CD14-positive monocyte (primary cell): ENCODE results near the gene MS4A14. TPM values are rescaled to one million over a fixed set of nuclear protein-coding genes. Genes with fewer than 3 reads are reported as not detected.
A peak's percentile ranks its signal among the peaks of the same experiment; 100 is the strongest.

Experiments used
- DNase-seq, 3 donors: peaks; one replicate each; pipeline ENCODE4 v3.0.0-alpha.2; 2011 to 2022
- H2AFZ ChIP-seq: 2 replicates; pipeline ENCODE4 v1.6.0; 2012; ENCODE audit warnings: mild to moderate bottlenecking, low read depth, low read length, inconsistent platforms; ENCODE audit not compliant: insufficient read depth, poor library complexity, severe bottlenecking
- H3K27ac ChIP-seq, 2 donors: 1 replicate in 1 of 2; 2 replicates in 1 of 2; pipeline ENCODE4 v1.5.1; 2012 to 2013; ENCODE audit warnings: low read length in 2 of 2, control low read depth in 1 of 2, inconsistent platforms in 1 of 2, low read depth in 1 of 2, mild to moderate bottlenecking in 1 of 2
- H3K27me3 ChIP-seq, 2 donors: one replicate each; pipeline versions ENCODE4 v1.6.0 to v1.6.1; 2011 to 2013; ENCODE audit warnings: low read length in 2 of 2; ENCODE audit not compliant: control insufficient read depth in 2 of 2, insufficient read depth in 2 of 2
- H3K36me3 ChIP-seq, 2 donors: replicated peaks in 1 of 2; 1 replicate in 1 of 2; 2 replicates in 1 of 2; pipeline versions ENCODE4 v1.5.1 to v1.6.1; 2012 to 2013; ENCODE audit warnings: low read length in 2 of 2, control low read depth in 1 of 2, inconsistent platforms in 1 of 2, mild to moderate bottlenecking in 1 of 2; ENCODE audit not compliant: insufficient read depth in 2 of 2, control insufficient read depth in 1 of 2
- H3K4me1 ChIP-seq, 2 donors: 1 replicate in 1 of 2; 2 replicates in 1 of 2; pipeline versions ENCODE4 v1.5.1 to v1.6.1; 2012 to 2013; ENCODE audit warnings: low read length in 2 of 2, control low read depth in 1 of 2, inconsistent platforms in 1 of 2, mild to moderate bottlenecking in 1 of 2, moderate library complexity in 1 of 2; ENCODE audit not compliant: insufficient read depth in 2 of 2, control insufficient read depth in 1 of 2
- H3K4me2 ChIP-seq: replicated peaks from 2 replicates; pipeline ENCODE3; 2012; ENCODE audit warnings: low read length, moderate library complexity, mild to moderate bottlenecking; ENCODE audit not compliant: poor library complexity, severe bottlenecking; ENCODE audit errors: extremely low read depth
- H3K4me3 ChIP-seq, 3 experiments: fragments of 200-600 bp in 1 of 3; sonication (generic) in 1 of 3; replicated peaks in 1 of 3; 1 replicate in 2 of 3; 2 replicates in 1 of 3; pipeline ENCODE4 v1.5.1; 2011 to 2013; ENCODE audit warnings: low read length in 3 of 3, mild to moderate bottlenecking in 3 of 3, control low read depth in 2 of 3, low read depth in 2 of 3, inconsistent platforms in 1 of 3, moderate library complexity in 1 of 3
- H3K79me2 ChIP-seq: 2 replicates; pipeline ENCODE4 v1.6.0; 2012; ENCODE audit warnings: mild to moderate bottlenecking, control low read depth, inconsistent platforms, low read length, moderate library complexity; ENCODE audit not compliant: insufficient read depth
- H3K9ac ChIP-seq: 2 replicates; pipeline ENCODE4 v1.6.0; 2017; ENCODE audit warnings: low read length, mild to moderate bottlenecking; ENCODE audit not compliant: insufficient read depth, poor library complexity, severe bottlenecking
- H3K9me3 ChIP-seq, 2 donors: replicated peaks in 1 of 2; 1 replicate in 1 of 2; 2 replicates in 1 of 2; pipeline versions ENCODE4 v1.5.1 to v1.6.1; 2012 to 2013; ENCODE audit warnings: low read length in 2 of 2, control low read depth in 1 of 2; ENCODE audit not compliant: control insufficient read depth in 1 of 2, insufficient read depth in 1 of 2
- H4K20me1 ChIP-seq: 2 replicates; pipeline ENCODE4 v1.6.0; 2012; ENCODE audit warnings: mild to moderate bottlenecking, low read length, control low read depth, moderate library complexity; ENCODE audit not compliant: insufficient read depth
- H3K27ac Mint-ChIP-seq, 7 donors: one replicate each; pipeline ENCODE4 v1.8.0; 2020; ENCODE audit warnings: mild to moderate bottlenecking in 7 of 7, mixed read lengths in 7 of 7, moderate library complexity in 6 of 7, inconsistent platforms in 2 of 7
- H3K27me3 Mint-ChIP-seq, 3 donors: one replicate each; pipeline ENCODE4 v1.8.0; 2021 to 2022; ENCODE audit warnings: low read depth in 3 of 3, mild to moderate bottlenecking in 3 of 3, mixed read lengths in 3 of 3, moderate library complexity in 3 of 3, inconsistent platforms in 1 of 3
- H3K36me3 Mint-ChIP-seq, 2 donors: one replicate each; pipeline ENCODE4 v1.8.0; 2020; ENCODE audit warnings: mixed read lengths in 2 of 2, inconsistent platforms in 1 of 2, mild to moderate bottlenecking in 1 of 2
- H3K4me1 Mint-ChIP-seq: one replicate; pipeline ENCODE4 v1.8.0; 2020; ENCODE audit warnings: mild to moderate bottlenecking, mixed read lengths
- H3K4me3 Mint-ChIP-seq, 2 donors: one replicate each; pipeline ENCODE4 v1.8.0; 2020; ENCODE audit warnings: mild to moderate bottlenecking in 2 of 2, mixed read lengths in 2 of 2, moderate library complexity in 1 of 2
- H3K9me3 Mint-ChIP-seq, 7 donors: one replicate each; pipeline ENCODE4 v1.8.0; 2020 to 2022; ENCODE audit warnings: mixed read lengths in 7 of 7, mild to moderate bottlenecking in 6 of 7, moderate library complexity in 6 of 7, inconsistent platforms in 2 of 7
- WGBS: methylation state at CpG from one replicate; pipeline ENCODE4 v1.1.5; 2013; ENCODE audit warnings: missing lambda C conversion rate; ENCODE audit not compliant: insufficient coverage; 5-methylcytosine and 5-hydroxymethylcytosine counted together
- intact Hi-C, 2 donors: fragments of 100-400 bp; cut with micrococcal nuclease; formaldehyde crosslinking; loops; one replicate each; pipeline versions ENCODE4 v1.15.0 to v1.15.1; 2023
- polyA plus RNA-seq, 3 donors: library from polyadenylated mRNA; depleted of rRNA in 1 of 3; unstranded in 2 of 3; stranded (reverse) in 1 of 3; fragments of 300-500 nt in 2 of 3; fragments of >200 nt in 1 of 3; fragmentation: Illumina TruSeq in 2 of 3; gene quantifications; 1 replicate in 2 of 3; 2 replicates in 1 of 3; pipeline ENCODE4 v1.2.3, GENCODE V29; 2012 to 2021
- TF ChIP-seq, protein P1 (sequence below): fragments of 200-600 bp; IDR thresholded peaks from one replicate; pipeline ENCODE4 v1.8.0; 2022; ENCODE audit warnings: antibody characterized with exemption, mild to moderate bottlenecking

MS4A14 gene
- polyA plus RNA-seq, 3 donors, result 3.0 to 30.8 (median 7.5) TPM

DNA sequence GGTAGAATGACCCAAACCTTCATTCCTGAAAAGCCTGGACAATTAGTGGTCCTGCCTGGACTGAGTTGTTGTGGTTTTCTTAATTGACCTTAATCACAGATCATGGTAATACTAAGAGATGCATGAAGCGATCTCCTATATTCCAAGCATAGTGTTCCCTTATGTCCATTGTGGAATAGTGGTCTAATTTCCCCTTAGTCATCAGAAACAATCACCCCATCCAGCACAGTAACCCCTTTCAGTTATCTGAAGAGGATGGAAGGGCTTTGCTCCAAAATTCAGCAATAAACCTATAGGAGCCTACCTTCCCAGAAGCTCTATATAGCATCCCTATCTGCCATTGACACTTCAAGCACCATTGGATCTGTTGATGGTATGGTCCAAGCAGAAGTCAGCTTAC is 26.4 kb downstream of the MS4A14 start:
- H3K4me1 Mint-ChIP-seq, result peaks cover 8% of the 10 kb centered on the region
- TF ChIP-seq, protein P1, sequence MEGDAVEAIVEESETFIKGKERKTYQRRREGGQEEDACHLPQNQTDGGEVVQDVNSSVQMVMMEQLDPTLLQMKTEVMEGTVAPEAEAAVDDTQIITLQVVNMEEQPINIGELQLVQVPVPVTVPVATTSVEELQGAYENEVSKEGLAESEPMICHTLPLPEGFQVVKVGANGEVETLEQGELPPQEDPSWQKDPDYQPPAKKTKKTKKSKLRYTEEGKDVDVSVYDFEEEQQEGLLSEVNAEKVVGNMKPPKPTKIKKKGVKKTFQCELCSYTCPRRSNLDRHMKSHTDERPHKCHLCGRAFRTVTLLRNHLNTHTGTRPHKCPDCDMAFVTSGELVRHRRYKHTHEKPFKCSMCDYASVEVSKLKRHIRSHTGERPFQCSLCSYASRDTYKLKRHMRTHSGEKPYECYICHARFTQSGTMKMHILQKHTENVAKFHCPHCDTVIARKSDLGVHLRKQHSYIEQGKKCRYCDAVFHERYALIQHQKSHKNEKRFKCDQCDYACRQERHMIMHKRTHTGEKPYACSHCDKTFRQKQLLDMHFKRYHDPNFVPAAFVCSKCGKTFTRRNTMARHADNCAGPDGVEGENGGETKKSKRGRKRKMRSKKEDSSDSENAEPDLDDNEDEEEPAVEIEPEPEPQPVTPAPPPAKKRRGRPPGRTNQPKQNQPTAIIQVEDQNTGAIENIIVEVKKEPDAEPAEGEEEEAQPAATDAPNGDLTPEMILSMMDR, result no peak
- Histone ChIP-seq H3K9me3 (peaks cover 5 to 7% of the 10 kb centered on the region in 2 donors), H3K9ac (no peak overlapping the region), H3K4me2 (no peak overlapping the region), H3K79me2 (no peaks in the 10 kb centered on the region), H2AFZ (no peak overlapping the region), H3K27ac (no peak overlapping the region), H3K4me3 (no peak overlapping the region), H3K4me1 (no peaks in the 10 kb centered on the region), H4K20me1 (no peaks in the 10 kb centered on the region), H3K27me3 (no peaks in the 10 kb centered on the region), H3K36me3 (no peaks in the 10 kb centered on the region)
- intact Hi-C loops, result no loop called here
- DNase-seq, result no peak
- H3K27ac Mint-ChIP-seq, result no peak overlapping the region
- WGBS, result no CpG with 5 or more reads among the region's 1 CpG
- no peak overlapping the region for H3K4me3 Mint-ChIP-seq
- H3K36me3 Mint-ChIP-seq, result peaks cover 0 to 3% of the 10 kb centered on the region in 2 donors
- peaks cover 5 to 17% (median 8%) of the 10 kb centered on the region in 7 donors for H3K9me3 Mint-ChIP-seq
- H3K27me3 Mint-ChIP-seq, result peaks cover 0 to 1% (median 0%) of the 10 kb centered on the region in 3 donors

GRCh38 chr11:60428517-60428916 is 32.3 kb downstream of the MS4A14 start:
- TF ChIP-seq, protein P1, result no peak
- Mint-ChIP-seq H3K9me3 (peaks cover 0 to 3% (median 0%) of the 10 kb centered on the region in 7 donors), H3K27me3 (peaks cover 0 to 2% (median 0%) of the 10 kb centered on the region in 3 donors), H3K4me3 (no peak overlapping the region), H3K36me3 (no peaks in the 10 kb centered on the region), H3K4me1 (peaks cover 14% of the 10 kb centered on the region), H3K27ac (peak overlapping the region in 1 of 7 donors; percentile 25)
- DNase-seq, result peak in 1 of 3 donors; percentile 7
- no peaks in the 10 kb centered on the region for H4K20me1 ChIP-seq
- H3K79me2 ChIP-seq, result no peaks in the 10 kb centered on the region
- WGBS, result 20% methylated on average over 1 of the region's 2 CpGs
- H3K9ac ChIP-seq, result no peak overlapping the region
- no peaks in the 10 kb centered on the region for H3K36me3 ChIP-seq
- H2AFZ ChIP-seq, result peak overlapping the region; percentile 34
- no peak overlapping the region for H3K4me2 ChIP-seq
- H3K9me3 ChIP-seq, result no peaks in the 10 kb centered on the region
- H3K4me1 ChIP-seq, result no peaks in the 10 kb centered on the region
- H3K27me3 ChIP-seq, result peaks cover 0 to 2% of the 10 kb centered on the region in 2 donors
- H3K4me3 ChIP-seq, result no peak overlapping the region
- no peak overlapping the region for H3K27ac ChIP-seq
- intact Hi-C loops, result no loop called here
